NOMO-1 treated with DMSO at 0.1 percent for 48 hours (cell line): ENCODE data around the gene FHOD3.
A peak's percentile ranks its signal among the peaks of the same experiment; 100 is the strongest.

Source experiments
- DNase-seq: peaks from one replicate; lab custom pipeline; 2025; ENCODE audit not compliant: unreplicated experiment; lab: John Stamatoyannopoulos, UW

FHOD3 gene

DNA sequence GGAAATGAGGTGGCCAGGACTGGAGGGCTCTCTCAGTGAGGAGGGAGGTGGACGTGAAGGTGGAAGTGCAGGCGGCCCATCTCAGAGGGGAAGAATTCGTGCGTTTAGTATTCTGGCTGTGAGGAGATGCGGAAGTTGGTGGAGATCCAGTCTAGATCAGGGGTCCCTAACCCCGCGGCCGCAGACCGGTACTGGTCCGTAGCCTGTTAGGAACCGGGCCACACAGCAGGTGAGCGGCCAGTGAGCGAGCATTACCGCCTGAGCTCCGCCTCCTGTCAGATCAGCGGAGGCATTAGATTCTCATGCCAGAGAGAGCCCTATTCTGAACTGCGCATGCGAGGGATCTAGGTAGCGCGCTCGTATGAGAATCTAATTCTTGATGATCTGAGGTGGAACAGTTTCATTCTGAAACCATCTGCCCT lies 1.6 kb upstream of the FHOD3 start:
- no peak for DNase-seq

DNA sequence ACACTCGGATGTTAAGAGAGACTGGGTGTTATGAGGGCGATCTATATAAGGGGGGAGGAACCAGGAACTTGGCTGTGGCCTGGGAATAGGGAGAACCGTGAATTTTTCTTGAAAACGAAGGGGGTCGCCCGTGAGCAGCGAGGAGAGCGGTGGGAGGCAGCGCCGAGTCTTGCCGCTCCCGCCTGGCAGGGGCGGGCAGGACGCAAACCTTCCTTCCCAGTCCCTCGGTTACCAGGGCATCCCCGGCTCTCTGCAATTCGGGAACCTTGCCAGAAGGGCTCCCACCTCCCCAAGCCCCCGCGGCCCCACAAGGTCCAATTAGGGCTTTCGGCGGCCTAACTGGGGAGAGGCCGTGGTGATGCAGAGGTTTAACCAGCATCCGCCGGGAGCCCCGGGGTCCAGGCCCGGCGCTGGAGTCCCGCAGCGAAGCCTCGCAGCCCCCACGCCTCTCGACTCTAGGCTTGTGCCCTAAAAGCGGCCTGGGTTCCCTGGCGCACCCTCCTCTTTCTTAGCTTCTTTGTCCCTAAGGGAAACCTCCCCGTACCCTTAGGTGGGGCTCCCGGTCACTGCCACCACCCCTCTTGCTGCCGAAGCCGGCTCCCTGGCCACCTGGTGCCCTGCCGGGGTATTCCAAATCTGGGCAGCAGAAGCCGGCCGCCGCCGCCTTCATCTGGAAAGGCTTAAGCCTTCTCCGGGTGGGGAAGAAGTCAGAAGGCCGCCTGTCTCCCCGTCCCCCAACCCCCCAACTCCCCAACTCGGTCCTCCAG lies 680 bp upstream of the FHOD3 start:
- peak; percentile 9 for DNase-seq

GRCh38 chr18:36298126-36298741 lies 721 bp downstream of the FHOD3 start:
- DNase-seq = no peak

DNA sequence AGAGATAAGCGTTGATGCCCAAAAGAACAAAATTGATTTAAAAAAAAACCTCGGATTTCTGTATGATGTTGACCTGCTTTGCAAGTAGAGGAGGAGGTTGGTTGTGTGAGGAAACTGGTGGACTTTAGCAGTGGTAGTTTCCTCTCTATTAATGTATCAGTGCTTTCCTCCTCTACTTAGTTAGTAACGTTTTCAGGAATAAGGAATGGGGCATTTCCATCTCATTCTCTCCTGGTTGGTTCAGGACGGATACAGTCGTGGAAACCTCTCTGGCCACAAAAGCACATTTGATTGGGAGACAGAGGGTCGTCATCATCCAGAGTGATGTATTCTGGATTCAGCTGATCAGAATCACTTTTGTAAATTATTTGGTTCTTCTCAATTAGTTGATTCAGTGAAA lies 1.5 kb downstream of the FHOD3 start:
- DNase-seq = no peak

DNA sequence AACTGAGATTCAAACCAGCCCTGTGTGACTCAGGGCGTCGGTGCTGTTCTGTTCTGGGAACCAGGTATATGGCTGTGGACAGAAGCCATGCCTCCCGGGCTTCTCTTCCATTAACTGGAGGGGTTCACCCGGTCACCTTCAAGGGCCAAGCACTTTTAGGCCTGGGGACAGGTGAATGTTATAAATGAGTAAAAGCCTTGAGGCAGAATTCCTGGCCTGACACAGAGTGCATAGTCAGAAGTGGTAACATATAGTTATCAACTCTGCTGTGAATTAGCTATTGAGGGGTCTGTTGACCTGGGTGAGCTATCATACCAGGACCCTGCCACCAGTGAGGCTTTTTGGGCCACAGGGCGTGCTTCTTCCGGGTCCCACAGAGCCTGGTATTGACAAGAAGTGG lies 2.7 kb downstream of the FHOD3 start:
- no peak for DNase-seq

DNA sequence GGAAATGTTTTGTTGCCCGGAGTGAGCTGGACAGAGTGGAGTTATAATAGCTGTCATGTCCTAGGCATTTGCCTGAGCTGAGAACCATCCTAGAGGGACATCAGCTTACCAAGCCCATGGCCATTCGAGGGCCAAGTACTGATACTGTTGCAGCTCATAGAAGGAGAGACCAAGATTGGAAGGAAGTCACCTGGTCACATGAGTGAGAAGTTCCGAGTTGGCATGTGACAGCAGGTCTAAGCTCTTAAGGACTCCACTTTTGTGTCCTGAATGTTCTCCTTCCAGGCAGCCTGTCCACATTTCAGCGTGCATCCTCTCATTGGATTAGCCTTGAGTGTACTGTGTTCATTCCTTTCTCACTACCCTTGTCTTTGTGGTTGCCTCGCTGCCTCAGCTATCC lies 4.4 kb downstream of the FHOD3 start:
- no peak for DNase-seq

DNA sequence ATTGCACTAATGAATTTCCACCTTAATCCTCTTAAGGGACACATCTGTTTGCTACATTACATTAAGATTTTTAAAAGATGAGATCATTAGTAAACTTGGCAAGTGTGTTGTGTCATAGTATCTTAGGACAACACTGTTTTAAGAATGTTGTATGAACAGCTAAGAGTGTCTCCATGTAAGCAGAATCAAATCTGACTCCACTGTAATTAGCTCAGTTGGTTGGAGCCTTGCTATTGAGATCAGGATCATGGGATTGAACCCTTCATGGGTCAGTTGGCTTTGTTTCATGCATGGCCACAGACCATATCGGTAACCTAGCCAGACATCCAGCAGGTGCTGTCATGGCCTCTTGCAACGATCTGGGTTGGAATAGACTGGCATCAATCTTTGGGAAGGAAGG lies 5.2 kb downstream of the FHOD3 start:
- DNase-seq = no peak

GRCh38 chr18:36303211-36303844 lies 5.8 kb downstream of the FHOD3 start:
- DNase-seq = no peak

GRCh38 chr18:36304723-36305122 lies 7.2 kb downstream of the FHOD3 start:
- DNase-seq = no peak

DNA sequence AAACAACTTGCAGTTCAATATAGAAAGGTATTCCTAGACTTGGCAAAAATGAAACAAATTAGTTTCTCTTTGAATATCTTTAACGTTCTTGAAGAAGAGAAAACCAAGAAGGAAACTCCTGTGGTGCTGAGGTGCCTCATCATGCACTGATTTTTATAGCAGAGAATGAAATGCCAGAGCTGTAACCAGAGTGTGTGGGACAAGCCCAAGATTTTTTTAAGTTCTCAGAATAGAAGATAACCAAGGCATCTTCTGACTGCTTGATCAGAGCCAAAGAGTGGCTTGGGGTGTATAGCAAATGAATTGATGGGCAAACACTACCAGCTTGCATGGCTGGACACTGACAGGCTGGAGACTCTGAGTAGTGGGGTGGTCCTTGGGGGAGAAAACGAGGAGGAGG lies 7.9 kb downstream of the FHOD3 start:
- DNase-seq = no peak

GRCh38 chr18:36307513-36307912 lies 10.0 kb downstream of the FHOD3 start:
- DNase-seq = no peak

DNA sequence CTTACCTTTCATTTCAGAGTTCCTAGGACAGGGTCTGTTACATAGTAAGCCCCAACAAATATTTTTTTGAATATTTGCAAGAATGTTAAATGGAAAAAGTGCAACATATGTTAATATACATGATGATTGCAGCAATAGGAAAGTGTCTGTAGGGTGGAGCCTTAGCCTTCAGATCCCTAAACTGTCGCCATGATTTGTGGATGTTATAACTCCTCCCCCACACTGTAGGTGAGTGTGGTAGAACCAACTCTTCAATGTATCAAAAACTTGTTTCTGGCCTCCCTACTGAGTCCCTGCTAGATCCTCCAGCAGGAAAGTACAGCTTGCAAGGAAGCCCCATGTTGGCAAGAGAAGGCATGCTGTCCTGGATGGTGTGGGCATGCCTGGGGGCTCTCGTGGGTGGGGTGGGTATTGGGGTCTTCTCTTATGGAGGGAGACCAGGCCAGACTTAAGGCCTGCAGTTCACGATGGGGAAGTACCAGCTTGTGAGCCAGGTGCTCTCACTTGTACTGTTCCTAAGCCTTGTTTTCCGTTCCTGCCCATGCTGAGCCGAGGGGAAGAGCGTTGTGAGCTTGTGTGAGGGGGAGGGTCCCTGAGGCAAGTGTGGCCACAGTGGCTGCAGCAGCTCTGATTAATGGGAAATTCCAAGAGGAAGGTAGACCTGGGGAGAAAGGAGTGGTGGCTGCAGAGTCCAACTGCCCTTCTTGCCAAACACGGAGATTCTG lies 11.4 kb downstream of the FHOD3 start:
- DNase-seq = no peak

- no peak for DNase-seq
These were observed 12.2 kb downstream of the FHOD3 start for GRCh38 chr18:36309436-36310391.

DNA sequence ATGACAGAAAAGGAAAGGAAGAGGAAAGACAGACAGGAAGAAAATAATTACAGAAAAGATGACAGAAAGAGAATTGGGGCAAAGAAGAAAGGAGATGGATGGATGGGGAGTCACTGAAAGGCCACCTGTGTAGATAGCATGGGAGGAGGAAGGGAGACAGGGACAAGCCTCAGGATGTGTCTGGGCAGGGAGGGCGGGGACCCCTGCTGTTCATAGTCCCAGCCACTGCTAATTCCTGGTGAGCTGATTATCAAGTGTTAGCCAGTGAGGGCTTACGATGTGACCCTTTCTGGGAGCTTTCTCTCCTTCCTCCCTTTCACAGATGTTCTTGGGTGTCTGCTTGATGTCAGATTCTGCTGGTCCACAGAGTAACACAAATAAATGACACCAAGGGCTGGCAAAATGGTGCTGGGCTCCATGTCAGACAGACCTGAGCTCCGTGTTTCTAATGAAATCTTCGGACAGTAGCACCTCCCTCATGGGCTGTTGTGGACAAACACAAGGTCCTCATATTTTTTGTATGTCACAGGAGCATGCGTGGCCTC lies 13.6 kb downstream of the FHOD3 start:
- DNase-seq = no peak

GRCh38 chr18:36312806-36313395 lies 15.4 kb downstream of the FHOD3 start:
- no peak for DNase-seq

DNA sequence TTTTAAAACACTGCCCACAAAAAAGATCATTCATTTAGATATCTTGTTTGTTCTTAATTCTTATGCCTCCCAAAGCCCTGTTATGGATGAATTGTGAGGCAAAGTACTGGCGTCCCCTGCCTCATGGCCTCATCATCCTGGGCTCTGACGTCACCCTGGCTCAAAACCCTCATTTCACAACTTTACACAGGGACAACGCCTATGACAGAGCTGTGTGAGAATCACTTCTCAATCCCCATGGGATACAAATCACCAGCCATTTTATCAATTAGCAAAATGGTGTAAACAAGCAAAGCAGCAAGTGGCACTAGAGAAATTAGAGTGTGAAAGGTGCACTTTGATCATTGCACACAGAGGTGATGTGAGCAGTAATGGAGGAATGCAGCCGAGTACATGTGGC lies 16.6 kb downstream of the FHOD3 start:
- no peak for DNase-seq

DNA sequence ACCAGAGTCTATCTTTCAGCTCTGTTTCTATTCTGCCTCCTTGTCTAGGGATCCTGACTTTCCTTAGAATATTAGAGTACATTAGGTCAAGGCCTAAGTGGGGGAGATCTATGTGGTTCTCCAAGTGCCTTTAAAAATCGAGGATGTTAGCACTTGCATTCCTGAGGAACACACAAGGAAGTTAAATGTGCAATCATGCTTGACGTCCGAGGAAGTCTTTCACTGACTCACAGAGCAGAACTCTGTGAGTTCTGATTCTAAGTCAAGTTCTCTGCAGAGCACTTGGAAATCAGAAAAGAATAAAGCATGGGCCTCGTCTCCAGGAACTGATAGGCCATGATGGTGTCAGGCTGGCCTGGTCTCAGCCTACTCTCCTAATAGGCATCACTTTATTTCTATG lies 17.2 kb downstream of the FHOD3 start:
- DNase-seq = no peak

GRCh38 chr18:36315736-36316135 lies 18.2 kb downstream of the FHOD3 start:
- no peak for DNase-seq

DNA sequence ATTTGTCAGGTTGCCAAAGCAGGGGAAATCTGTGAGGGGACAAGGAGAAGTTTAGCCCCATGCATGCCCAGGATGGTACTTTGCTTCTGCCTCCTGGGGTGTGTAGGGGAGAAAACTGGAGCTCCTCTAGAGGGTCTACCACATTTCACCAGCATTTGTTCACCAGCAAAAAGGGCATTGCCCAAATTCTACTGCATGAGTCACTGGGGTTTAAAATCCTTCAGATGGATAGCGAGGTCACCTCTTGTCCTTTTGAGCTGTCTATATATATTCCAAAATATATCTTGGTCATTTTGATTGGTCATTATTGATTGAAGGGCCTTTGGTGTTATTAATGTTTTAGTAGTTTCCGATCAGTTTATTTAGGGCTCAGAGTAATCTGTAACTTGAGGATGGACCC lies 18.7 kb downstream of the FHOD3 start:
- no peak for DNase-seq
